Keratinocyte (primary cell): ENCODE results near the gene CD109.

Source experiments
- CTCF ChIP-seq, 3 experiments: IDR thresholded peaks in 1 of 3; conservative IDR thresholded peaks in 1 of 3; optimal IDR thresholded peaks in 1 of 3; 2 replicates in 2 of 3; 3 replicates in 1 of 3; pipeline versions ENCODE3 to v1.5.1; 2011; ENCODE audit warnings: low read length in 3 of 3, mild to moderate bottlenecking in 3 of 3, moderate library complexity in 2 of 3, control low read depth in 1 of 3, inconsistent platforms in 1 of 3; ENCODE audit not compliant: insufficient read depth in 2 of 3; ENCODE audit errors: extremely low read depth in 1 of 3
- EZH2 ChIP-seq: IDR thresholded peaks from one replicate; pipeline ENCODE4 v1.6.1; 2012; ENCODE audit warnings: inconsistent platforms, mild to moderate bottlenecking, low read length, moderate library complexity

GRCh38 chr6:73719046-73719445 is 23.0 kb downstream of the CD109 start:
- TF ChIP-seq CTCF (optimal IDR thresholded peaks at IDR 0.05 in 1 of 3, IDR thresholded peaks at IDR 0.05 in 1 of 3, conservative IDR thresholded peaks at IDR 0.05 in 1 of 3; ENCODE audit: extremely low read depth in 1 of 3, insufficient read depth in 2 of 3, low read length in 3 of 3) (no peak), EZH2 (no peak)
